Stimulated activated memory B cell treated with anti-CD40 and anti-IgM and Interleukin-4, amounts not matched to agents 10 μg/mL and 1 μg/mL and 100 μg/mL, for 72 hours (primary cell): ENCODE results near the gene HES6.

Experiments used
- ATAC-seq: fragments of 150-1000 bp; cut with Tn5 transposase; 2 replicates; pipeline ENCODE4 v1.10.0; 2021
- H3K27ac Mint-ChIP-seq: one replicate; pipeline ENCODE4 v1.8.0; 2022; ENCODE audit warnings: mild to moderate bottlenecking, mixed read lengths
- H3K27me3 Mint-ChIP-seq: one replicate; pipeline ENCODE4 v1.8.0; 2022; ENCODE audit warnings: mixed read lengths
- H3K36me3 Mint-ChIP-seq: one replicate; pipeline ENCODE4 v1.8.0; 2022; ENCODE audit warnings: mixed read lengths
- H3K4me1 Mint-ChIP-seq: one replicate; pipeline ENCODE4 v1.8.0; 2022; ENCODE audit warnings: mixed read lengths
- H3K4me3 Mint-ChIP-seq: one replicate; pipeline ENCODE4 v1.8.0; 2022; ENCODE audit warnings: mild to moderate bottlenecking, moderate library complexity, mixed read lengths
- H3K9me3 Mint-ChIP-seq: one replicate; pipeline ENCODE4 v1.8.0; 2022; ENCODE audit warnings: mixed read lengths

The HES6 gene

DNA sequence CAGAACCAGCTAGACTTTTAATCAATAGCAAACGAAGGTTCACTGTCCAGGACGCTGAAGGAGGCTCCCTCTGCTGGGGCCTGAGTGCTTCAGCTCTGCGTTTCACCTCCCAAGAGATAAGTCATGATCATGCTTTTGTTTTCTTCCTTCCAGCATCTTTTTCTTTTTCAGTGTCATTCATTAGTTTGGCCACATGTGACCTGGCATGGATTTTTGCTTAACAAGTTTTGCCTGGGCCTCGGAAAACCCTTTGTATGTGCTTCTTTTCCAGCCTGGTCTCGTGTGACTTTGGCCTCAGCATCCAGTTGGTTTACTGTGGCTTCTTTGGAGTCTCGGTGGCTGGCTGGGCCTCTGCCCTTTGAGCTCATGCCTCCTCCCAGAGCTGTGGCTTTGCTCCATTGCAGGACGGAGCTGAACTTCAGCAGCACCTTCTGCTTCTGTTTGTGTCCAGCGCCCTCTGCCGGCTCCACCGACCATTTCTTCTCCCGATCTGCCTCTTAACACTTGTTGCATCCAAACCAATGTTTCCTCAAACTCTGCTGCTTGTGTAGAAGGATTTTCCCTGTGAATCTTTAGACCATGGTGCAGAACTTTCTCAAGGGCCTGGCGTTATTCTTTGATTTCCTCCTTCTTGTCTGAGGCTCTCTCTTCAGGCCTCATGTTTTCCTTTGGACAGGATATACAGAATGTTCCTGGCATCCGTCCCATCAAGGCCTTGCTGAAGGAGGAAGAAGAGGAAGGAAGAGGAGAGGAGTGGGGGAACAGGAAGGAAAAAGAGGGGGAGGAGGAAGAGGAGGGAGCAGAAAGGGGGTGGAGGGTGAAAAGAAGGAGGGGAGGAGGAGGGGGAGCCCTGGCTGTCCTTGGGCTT, 23.6 kb upstream of the HES6 start:
- H3K36me3 Mint-ChIP-seq = peaks cover 44% of the 10 kb centered on the region
- H3K27me3 Mint-ChIP-seq = no peaks in the 10 kb centered on the region
- ATAC-seq = peak; percentile 73
- no peaks in the 10 kb centered on the region for H3K9me3 Mint-ChIP-seq
- peaks cover 8% of the 10 kb centered on the region for H3K4me1 Mint-ChIP-seq
- peak overlapping the region; percentile 6 for H3K27ac Mint-ChIP-seq
- no peak overlapping the region for H3K4me3 Mint-ChIP-seq

DNA sequence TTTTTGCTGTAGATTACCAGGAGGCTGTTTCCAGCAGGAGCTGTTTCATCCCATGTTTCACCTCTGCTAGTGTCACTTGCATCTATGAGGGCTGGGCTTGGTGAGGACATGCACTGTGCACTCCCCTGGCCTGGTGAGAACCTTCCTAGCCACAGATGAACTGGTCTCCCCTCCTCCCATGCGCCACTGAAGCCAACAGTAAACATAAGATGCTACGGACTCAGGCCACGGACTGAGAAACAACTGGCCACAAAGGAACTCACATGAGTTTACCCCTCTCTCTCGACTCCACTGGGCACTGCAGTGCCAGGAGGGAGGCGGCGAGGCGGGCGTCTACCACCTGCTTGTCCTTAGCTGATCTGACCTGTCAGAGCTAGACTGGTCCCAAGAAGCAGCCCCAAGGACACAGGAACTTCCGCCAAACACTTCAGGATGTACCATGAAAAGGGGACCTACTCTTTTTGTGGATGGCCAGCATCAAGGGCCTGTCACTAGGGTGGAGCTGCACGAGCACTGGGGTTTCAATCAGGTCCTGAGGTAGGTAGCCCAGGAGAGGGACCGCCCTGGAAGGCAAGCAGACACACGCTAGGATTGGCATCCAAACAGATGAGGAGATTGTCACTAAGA, 22.8 kb upstream of the HES6 start:
- H3K36me3 Mint-ChIP-seq = peaks cover 40% of the 10 kb centered on the region
- H3K9me3 Mint-ChIP-seq = no peaks in the 10 kb centered on the region
- ATAC-seq = no peak
- H3K27me3 Mint-ChIP-seq = no peaks in the 10 kb centered on the region
- H3K4me3 Mint-ChIP-seq = no peak overlapping the region
- peaks cover 8% of the 10 kb centered on the region for H3K4me1 Mint-ChIP-seq
- no peak overlapping the region for H3K27ac Mint-ChIP-seq

DNA sequence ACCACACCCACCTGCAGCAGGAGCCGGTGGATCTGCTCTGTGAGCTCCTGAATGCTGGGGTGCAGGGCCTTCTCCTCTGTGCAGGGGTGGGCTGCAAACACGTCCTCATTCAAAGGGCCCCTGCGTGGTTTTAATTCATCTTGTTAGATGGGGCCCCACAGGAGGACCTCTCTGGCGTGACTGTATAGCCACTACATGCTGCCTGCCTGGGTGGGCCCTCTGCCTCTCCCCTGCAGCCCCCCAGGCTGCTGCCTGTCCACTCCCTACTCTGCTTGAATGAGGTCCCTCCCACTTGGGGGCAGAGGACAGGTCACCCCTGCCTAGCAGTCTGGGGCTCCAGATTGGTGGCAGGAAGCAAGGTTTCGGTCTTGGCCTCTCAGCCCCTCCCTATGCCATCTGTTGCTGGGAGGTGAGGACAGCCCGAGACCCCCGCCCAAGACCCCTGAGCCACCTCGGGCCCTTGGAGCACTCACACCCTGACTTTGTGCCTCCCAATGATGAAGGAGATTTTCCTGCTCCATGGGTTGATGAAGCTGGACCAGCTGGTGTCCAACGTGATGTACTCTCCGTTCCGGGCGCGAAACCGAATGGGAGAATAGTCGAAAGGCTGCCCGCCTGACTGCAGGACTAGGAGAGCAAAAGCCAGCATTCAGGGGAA, 22.0 kb upstream of the HES6 start:
- H3K4me1 Mint-ChIP-seq = peaks cover 8% of the 10 kb centered on the region
- no peaks in the 10 kb centered on the region for H3K27me3 Mint-ChIP-seq
- H3K4me3 Mint-ChIP-seq = no peak overlapping the region
- no peak for ATAC-seq
- H3K9me3 Mint-ChIP-seq = no peaks in the 10 kb centered on the region
- H3K27ac Mint-ChIP-seq = no peak overlapping the region
- peaks cover 33% of the 10 kb centered on the region for H3K36me3 Mint-ChIP-seq

DNA sequence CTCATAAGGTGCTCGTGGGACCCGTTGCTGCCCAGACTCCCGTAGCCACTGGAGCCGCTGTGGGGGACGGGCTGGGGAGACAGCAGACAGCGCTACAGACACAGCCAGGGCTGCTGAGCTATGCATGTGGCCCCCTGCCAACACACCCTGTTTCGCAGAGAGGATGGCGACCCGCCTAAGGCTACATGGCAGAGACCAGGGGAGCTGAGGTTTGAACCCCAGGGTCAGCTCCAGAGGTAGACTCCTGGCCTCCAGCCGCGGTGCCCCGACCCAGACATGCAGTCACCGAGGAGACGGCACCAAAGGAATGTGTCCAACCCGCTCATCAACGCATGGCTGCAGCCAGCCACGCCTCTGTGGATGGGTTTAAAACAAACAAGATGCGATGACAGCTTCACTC, 21.0 kb upstream of the HES6 start:
- Mint-ChIP-seq H3K4me3 (no peak overlapping the region), H3K9me3 (no peaks in the 10 kb centered on the region), H3K27ac (no peak overlapping the region), H3K4me1 (peaks cover 8% of the 10 kb centered on the region), H3K36me3 (peaks cover 35% of the 10 kb centered on the region), H3K27me3 (no peaks in the 10 kb centered on the region)
- ATAC-seq = no peak

DNA sequence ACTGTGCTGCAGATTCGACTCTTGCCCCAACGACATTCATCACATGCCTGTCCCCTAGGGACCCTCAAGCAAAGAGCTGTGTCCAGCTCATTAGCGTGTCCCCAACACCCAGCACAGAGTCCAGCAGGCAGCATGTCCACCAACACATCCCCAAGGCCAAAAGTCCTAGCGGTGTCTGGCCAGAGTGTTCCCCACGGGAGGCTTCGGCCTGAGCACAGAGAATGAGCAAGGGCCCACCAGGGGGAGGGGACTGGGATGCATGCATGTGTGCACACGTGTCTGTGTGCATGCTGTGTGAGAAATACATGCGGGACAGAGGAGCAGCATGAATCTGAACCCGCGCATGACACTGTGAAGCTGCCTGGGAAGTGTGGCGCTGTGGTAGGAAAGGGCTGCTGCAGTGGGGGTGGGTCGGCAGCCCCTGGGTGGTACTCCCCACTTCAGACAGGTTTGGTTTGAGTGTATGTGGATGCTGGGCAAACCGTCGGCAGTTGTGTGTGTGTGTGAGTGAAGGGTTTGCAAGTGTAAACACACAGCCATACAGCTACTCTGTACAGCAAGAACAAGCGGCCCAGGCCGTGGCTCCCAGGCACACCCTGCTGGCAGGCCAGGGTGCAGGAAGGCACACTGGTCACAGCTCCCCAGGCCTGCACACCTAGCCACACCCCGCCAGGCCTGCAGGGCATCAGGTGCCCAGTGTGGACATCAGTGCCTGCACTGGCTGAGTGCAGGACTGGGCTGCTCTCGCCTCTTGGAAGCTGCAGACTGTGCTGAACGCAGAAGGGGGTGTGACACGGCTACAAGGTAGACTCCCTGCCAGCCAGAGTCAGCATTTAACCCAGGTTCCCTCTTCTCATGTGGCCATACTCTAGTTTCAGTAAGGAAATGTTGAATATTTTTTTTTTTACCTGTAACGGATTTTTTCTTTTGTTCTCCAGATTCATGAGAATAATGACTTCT, 19.5 kb upstream of the HES6 start:
- Mint-ChIP-seq H3K27ac (no peak overlapping the region), H3K4me3 (no peak overlapping the region), H3K27me3 (no peaks in the 10 kb centered on the region), H3K4me1 (peaks cover 8% of the 10 kb centered on the region), H3K36me3 (peaks cover 44% of the 10 kb centered on the region), H3K9me3 (no peaks in the 10 kb centered on the region)
- no peak for ATAC-seq

DNA sequence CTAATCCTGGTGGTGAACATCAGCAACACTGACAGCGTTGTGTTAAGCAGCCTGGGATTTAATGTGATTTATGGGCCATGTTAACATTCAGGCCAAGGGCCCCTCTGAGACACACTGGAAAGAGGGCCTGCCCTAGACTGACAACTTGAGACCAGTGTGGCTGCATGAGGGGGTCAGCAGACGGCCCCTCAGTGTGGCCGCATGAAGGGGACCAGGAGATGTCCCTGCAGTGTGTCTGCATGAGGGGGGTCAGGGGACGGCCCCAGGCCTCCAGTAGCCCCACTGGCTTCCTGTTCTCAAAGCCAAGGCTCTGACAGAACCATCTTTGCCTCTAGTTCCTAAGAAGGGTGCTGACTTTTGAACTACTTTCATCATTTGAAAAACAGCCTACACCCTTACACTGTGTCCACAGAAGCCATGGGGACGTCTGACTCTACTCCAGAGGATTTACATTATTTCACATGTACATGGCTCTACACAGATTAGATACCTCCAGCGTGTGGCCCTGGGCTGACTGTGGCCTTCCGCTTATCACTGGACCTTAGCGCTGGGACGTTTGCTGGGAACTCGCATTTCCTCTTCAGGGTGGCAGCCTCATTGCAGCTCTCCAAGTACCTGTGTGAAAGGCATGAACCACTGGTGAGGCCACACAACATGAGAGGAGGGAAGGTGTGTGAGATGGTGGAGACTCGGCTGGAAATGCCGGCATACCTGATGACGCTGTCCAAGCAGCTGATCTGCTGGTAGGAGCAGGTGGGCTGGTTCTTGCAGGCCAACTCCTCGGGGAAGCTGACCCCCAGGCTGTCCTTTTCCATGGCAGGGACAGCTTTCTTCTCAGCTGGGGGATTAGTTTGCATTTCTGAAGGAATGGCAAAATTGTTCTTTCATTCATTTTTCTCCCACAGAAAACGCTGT, 18.2 kb upstream of the HES6 start:
- ATAC-seq = no peak
- H3K4me1 Mint-ChIP-seq = no peaks in the 10 kb centered on the region
- no peaks in the 10 kb centered on the region for H3K27me3 Mint-ChIP-seq
- no peaks in the 10 kb centered on the region for H3K9me3 Mint-ChIP-seq
- H3K27ac Mint-ChIP-seq = no peak overlapping the region
- H3K36me3 Mint-ChIP-seq = peaks cover 44% of the 10 kb centered on the region
- no peak overlapping the region for H3K4me3 Mint-ChIP-seq

DNA sequence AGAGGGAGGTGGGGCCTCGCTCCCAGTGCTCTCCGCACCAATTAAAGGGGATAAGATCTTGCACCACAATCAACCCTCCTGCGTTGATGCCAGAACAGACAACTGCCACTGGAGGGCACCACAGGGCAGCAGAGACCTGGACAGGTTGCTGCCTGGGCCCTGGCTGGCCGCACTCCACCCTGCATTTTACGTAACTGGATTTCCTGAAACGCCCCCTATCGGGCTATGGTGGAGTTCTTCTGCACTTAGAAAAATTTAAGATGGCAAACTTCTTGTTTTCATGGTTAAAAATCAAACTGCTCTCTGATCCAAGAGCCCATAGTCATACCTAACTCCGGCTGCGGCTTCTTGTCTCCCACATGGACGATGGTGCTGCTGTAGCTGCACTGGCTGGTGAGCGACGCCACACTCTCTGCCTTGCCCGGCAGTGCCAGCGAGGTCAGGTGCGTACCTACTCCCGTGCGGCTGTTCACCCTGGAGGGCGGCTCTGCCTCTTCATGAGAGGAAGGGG, 16.8 kb upstream of the HES6 start:
- Mint-ChIP-seq H3K36me3 (peaks cover 52% of the 10 kb centered on the region), H3K27me3 (no peaks in the 10 kb centered on the region), H3K27ac (no peak overlapping the region), H3K4me3 (no peak overlapping the region), H3K9me3 (no peaks in the 10 kb centered on the region), H3K4me1 (no peaks in the 10 kb centered on the region)
- peak; percentile 88 for ATAC-seq

DNA sequence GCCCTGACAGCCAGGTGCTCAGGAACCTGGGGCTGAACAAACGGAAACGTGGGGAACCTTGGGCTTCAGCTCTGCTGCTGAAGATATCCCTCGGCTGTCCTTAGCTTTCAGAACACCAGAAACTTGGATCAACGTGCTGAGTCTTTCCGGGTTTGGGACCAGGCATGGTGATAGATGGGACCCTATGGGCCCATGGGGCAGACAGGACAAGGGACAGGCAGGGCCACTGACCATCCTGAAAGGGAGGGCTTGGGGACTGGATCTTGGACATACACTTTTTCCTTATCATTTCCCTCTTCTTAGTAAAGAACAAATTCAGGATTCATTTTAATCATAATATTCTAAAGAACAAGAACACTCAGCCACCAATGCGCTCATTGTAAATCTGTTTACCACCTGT, 16.3 kb upstream of the HES6 start:
- Mint-ChIP-seq H3K27me3 (no peaks in the 10 kb centered on the region), H3K27ac (no peak overlapping the region)

DNA sequence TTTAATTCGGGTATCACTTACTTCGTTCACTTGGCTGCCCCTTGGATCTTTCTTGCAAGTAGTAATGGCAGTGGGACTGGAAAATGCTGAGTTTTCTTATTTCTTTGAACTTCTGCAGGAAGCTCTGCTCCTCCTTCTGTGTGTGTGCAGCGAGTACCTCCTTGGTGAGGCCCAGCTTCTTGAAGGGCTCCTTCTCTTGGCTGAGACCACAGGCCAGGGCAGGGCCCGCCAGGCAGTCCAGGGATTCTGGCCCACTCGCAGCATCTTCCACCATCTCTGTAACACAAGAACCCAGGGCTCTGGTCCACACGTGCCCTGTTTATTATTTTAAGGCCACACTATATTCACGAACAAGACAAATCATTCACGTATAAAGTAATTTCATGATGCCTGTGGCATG, 15.8 kb upstream of the HES6 start:
- Mint-ChIP-seq H3K4me3 (no peak overlapping the region), H3K9me3 (no peaks in the 10 kb centered on the region), H3K36me3 (peaks cover 59% of the 10 kb centered on the region), H3K27ac (no peak overlapping the region), H3K27me3 (no peaks in the 10 kb centered on the region), H3K4me1 (no peaks in the 10 kb centered on the region)
- no peak for ATAC-seq

More for the DNA sequence above, 16.3 kb upstream of the HES6 start:
- no peaks in the 10 kb centered on the region for H3K9me3 Mint-ChIP-seq
- no peak overlapping the region for H3K4me3 Mint-ChIP-seq
- H3K4me1 Mint-ChIP-seq = no peaks in the 10 kb centered on the region
- no peak for ATAC-seq
- peaks cover 56% of the 10 kb centered on the region for H3K36me3 Mint-ChIP-seq

DNA sequence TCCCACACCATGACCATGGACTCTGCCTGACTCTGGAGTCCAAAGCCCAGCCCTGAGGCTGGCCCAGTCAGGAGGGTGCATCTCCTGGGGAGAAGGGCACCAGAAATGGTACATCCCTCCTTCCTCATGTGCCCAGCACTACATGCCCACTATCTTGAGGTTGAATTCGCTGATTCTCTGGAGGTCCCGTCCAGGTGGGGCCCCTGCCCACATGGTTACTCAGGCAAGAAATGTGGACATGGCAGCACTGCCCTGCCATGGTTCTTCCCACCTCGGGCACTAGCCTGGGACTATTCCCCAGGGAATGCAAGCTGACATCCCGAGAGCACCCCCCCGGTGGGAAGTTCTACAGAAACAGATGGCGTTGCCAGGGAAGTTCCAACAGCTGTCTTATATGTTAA, 15.3 kb upstream of the HES6 start:
- Mint-ChIP-seq H3K4me1 (no peaks in the 10 kb centered on the region), H3K36me3 (peaks cover 59% of the 10 kb centered on the region), H3K9me3 (no peaks in the 10 kb centered on the region), H3K27ac (no peak overlapping the region), H3K4me3 (no peak overlapping the region), H3K27me3 (no peaks in the 10 kb centered on the region)
- ATAC-seq = no peak

DNA sequence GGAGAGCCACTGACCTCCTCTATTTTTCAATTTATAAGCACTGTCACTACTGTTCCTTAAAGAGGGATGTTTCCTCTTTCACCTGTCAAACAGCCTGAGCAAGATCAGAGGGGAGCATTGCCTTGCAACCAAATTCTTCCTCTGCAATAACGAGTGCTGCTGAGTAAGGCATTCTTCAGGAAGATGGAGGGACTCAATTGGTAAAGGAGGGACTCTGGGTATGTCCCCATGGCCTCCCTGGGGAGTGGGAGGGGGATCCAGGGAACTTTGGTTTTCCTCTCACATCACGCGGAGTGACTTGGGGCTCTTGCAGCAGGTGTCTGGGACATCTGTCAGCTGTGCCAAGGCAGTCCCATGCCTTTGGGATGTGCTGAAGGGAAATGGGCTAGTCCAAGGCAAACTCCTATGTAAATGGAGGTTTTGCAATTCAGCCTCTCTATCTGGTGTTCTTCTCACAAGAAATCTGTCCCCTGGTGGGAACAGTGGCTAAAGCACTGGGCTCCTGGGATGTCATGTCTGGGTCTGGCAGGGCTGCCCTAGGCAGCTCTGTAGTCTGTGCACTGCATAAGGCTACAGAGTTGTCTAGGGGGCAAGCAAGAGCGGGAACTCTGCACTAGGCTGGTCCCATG, 14.4 kb upstream of the HES6 start:
- no peak overlapping the region for H3K27ac Mint-ChIP-seq
- H3K4me1 Mint-ChIP-seq = no peaks in the 10 kb centered on the region
- no peak for ATAC-seq
- no peaks in the 10 kb centered on the region for H3K27me3 Mint-ChIP-seq
- no peak overlapping the region for H3K4me3 Mint-ChIP-seq
- H3K9me3 Mint-ChIP-seq = no peaks in the 10 kb centered on the region
- peaks cover 61% of the 10 kb centered on the region for H3K36me3 Mint-ChIP-seq

DNA sequence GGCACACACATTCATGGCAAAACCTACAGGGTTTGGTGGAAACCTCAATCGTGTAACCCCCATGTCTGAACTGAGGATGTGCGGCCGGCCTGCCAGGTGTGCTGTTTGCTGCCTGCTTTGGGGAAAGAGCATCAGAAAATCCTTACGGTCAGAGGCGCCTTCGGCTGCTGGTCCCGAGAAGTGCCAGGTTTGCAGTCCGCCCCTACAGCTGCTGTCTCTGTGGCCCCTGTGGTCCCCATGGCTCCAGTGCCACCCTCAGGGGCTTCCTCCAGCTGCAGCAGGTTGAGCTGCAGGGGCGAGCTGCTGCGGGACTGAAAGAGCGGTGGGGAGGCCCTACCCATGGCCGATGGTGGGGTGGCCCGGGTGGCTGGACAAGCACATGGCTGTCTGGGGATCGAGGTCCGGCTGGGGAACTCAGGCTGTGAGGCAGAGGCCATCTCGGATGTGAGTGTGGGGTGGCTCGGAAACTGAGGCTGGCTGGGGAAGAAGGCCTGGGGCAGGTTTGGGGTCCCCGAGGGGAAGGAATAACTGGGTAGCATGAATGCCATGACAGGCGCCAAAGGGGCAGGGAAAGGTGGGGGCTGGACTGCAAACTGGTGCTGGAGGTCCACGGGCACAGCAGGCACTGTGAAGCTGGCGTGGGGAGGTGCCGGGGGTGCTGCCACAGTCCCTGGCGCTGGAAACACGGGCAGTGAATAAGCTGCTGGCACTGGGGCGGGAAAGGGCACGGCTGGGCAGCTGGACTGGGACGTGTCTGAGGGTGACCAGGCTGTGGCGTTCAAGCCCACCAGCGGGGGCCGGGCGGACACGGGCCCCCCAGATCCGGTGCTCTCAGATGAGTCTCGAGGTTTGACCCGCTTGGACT, 13.2 kb upstream of the HES6 start:
- Mint-ChIP-seq H3K36me3 (peaks cover 57% of the 10 kb centered on the region), H3K27me3 (no peaks in the 10 kb centered on the region), H3K27ac (no peak overlapping the region), H3K4me1 (no peaks in the 10 kb centered on the region), H3K4me3 (no peak overlapping the region), H3K9me3 (no peaks in the 10 kb centered on the region)
- ATAC-seq = no peak

DNA sequence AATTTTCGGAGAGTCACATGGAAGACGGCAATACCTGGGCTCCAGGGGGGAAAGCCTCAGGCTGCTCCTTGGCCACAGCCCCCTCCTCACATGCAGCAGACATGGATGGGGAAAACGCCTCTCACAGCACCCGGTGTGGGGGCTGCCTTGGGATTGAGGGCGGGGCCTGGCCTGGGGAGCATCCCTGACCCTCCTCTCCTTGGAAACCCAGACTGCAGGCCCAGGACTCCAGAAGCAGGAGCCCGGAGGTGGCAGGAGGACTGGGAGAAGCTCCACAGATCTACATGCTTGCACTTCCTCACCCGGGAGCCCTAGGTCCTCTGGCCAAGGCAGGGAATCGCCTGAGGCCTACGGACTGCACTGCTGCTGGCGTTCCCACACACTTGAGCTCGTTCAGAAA, 12.1 kb upstream of the HES6 start:
- no peaks in the 10 kb centered on the region for H3K9me3 Mint-ChIP-seq
- peaks cover 67% of the 10 kb centered on the region for H3K36me3 Mint-ChIP-seq

More for the DNA sequence above, 12.1 kb upstream of the HES6 start:
- Mint-ChIP-seq H3K27ac (no peak overlapping the region), H3K4me3 (no peak overlapping the region), H3K4me1 (no peaks in the 10 kb centered on the region), H3K27me3 (no peaks in the 10 kb centered on the region)
- ATAC-seq = no peak
